ENCODE data around the gene DNMT1.

DNA sequence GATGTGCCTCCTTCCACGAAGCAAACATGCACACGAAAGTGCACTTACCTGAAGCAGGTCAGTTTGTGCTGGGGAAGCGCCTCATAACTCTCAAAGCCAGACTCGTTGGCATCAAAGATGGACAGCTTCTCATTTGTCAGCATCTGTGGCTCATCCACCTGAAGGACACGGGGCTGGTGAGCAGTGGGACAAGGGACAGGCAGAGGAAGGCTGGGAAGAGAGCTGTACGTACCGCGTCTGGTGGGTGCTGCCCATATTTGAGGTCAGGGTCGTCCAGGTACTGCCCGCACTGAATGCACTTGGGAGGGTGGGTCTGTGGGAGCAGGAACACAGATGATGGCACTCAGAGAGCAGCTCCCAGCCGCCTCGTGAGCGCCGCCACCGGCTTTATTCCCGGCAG lies 35.1 kb downstream of the DNMT1 start:
- TF ChIP-seq, protein P1, sequence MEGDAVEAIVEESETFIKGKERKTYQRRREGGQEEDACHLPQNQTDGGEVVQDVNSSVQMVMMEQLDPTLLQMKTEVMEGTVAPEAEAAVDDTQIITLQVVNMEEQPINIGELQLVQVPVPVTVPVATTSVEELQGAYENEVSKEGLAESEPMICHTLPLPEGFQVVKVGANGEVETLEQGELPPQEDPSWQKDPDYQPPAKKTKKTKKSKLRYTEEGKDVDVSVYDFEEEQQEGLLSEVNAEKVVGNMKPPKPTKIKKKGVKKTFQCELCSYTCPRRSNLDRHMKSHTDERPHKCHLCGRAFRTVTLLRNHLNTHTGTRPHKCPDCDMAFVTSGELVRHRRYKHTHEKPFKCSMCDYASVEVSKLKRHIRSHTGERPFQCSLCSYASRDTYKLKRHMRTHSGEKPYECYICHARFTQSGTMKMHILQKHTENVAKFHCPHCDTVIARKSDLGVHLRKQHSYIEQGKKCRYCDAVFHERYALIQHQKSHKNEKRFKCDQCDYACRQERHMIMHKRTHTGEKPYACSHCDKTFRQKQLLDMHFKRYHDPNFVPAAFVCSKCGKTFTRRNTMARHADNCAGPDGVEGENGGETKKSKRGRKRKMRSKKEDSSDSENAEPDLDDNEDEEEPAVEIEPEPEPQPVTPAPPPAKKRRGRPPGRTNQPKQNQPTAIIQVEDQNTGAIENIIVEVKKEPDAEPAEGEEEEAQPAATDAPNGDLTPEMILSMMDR (IDR thresholded peaks at IDR 0.05): no peak
- TF ChIP-seq POLR2A (IDR thresholded peaks at IDR 0.05): no peak

All from body of pancreas (tissue), 4 donors.